Central memory CD8-positive, alpha-beta T cell (primary cell): ENCODE measurements around the gene OR7D2.

Experiments used
- ATAC-seq: fragments of 150-1000 bp; cut with Tn5 transposase; replicated peaks from 2 replicates; pipeline ENCODE4 v1.10.0; 2022; ENCODE audit warnings: mild to moderate bottlenecking, moderate FRiP score, moderate number of reproducible peaks; ENCODE audit not compliant: poor library complexity, severe bottlenecking; ENCODE audit errors: extremely low read depth
- DNase-seq, 2 donors: peaks; one replicate each; pipeline ENCODE4 v3.0.0; 2021; ENCODE audit warnings: low spot score in 2 of 2
- H3K27ac Mint-ChIP-seq: one replicate; pipeline ENCODE4 v1.8.0; 2022; ENCODE audit warnings: low read depth, mild to moderate bottlenecking, moderate library complexity, mixed read lengths
- H3K27me3 Mint-ChIP-seq: one replicate; pipeline ENCODE4 v1.8.0; 2022; ENCODE audit warnings: mixed read lengths
- H3K36me3 Mint-ChIP-seq: one replicate; pipeline ENCODE4 v1.8.0; 2022; ENCODE audit warnings: mild to moderate bottlenecking, moderate library complexity, mixed read lengths; ENCODE audit not compliant: insufficient read depth
- H3K4me1 Mint-ChIP-seq: one replicate; pipeline ENCODE4 v1.8.0; 2022; ENCODE audit warnings: mixed read lengths
- H3K4me3 Mint-ChIP-seq: one replicate; pipeline ENCODE4 v1.8.0; 2022; ENCODE audit warnings: mild to moderate bottlenecking, moderate library complexity, mixed read lengths
- H3K9me3 Mint-ChIP-seq: one replicate; pipeline ENCODE4 v1.8.0; 2022; ENCODE audit warnings: mixed read lengths

The OR7D2 gene

DNA sequence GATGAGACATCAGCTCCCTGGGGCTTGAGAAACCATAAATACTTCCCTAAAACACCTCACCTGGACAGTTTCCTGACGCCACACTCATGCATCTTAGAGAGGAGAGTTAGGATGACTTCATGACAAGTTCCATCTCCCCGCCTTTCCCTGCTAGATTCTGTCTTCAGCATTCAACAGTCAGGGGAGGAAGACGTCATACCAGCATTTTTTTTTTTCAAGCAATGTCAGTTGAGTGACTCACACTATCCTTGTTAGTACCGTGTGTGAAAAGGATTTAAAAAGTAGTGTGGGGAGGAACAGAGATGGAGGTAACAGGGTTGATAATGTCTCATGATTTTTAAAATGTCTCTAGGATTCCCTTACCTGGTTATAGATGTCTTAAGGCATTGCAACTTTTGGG, at the start of gene OR7D2:
Gene OR7D2, plus strand, starts transcription at position 79 of the 400 bp plus-strand sequence. CDS start 6,803 bp downstream, outside the sequence.
- H3K27ac Mint-ChIP-seq, result no peak within 1 kb of the TSS
- no peaks in the 10 kb centered on the region for H3K9me3 Mint-ChIP-seq
- no peaks in the 10 kb centered on the region for H3K4me1 Mint-ChIP-seq
- H3K36me3 Mint-ChIP-seq, result peaks cover 2% of the 10 kb centered on the region
- H3K27me3 Mint-ChIP-seq, result peaks cover 25% of the 10 kb centered on the region
- no peak for ATAC-seq
- DNase-seq, result no peak
- H3K4me3 Mint-ChIP-seq, result no peak within 1 kb of the TSS

DNA sequence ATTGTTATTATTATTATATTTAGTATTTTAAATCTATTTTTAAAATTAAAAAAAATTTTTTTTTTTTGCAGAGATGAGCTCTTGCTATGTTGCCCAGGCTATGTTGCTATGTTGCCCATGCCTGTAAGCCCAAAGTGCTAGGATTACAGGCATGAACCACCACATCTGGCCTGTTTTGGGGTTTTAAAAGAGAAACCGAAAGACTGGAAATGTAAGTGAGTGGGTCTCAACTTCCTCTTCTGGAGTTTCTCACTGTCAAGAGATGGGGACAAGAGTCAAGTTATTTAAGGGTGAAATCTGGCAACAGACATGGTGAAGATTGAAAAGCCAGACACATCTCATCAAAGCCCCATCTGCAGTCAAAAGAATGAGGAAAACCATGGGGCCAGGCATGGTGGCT, 47.8 kb upstream of the OR7D2 start:
- no peaks in the 10 kb centered on the region for H3K9me3 Mint-ChIP-seq
- H3K36me3 Mint-ChIP-seq, result peaks cover 2% of the 10 kb centered on the region
- H3K4me1 Mint-ChIP-seq, result no peaks in the 10 kb centered on the region
- no peak for DNase-seq
- H3K4me3 Mint-ChIP-seq, result no peak overlapping the region
- no peak for ATAC-seq
- H3K27me3 Mint-ChIP-seq, result peaks cover 23% of the 10 kb centered on the region
- H3K27ac Mint-ChIP-seq, result no peak overlapping the region

DNA sequence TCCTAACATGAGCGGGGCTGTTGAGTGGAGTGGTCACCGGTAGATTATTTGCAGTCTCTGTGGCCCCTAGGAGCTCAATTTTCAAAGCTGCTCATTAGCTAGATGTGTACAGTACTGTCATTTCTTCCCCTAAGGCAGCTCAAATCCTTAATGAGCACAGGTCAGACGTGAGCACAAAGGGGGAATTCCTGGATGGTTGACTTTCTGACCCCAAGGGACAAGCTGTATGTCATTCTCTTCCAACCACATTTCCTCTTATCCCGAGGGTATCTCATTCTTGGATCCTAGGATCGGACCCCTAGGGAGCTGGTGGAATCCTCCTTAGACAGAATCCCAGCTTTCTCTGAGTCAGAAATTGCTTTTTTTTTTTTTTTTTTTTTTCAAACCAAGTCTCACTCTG, 46.4 kb upstream of the OR7D2 start:
- no peaks in the 10 kb centered on the region for H3K9me3 Mint-ChIP-seq
- ATAC-seq, result no peak

DNA sequence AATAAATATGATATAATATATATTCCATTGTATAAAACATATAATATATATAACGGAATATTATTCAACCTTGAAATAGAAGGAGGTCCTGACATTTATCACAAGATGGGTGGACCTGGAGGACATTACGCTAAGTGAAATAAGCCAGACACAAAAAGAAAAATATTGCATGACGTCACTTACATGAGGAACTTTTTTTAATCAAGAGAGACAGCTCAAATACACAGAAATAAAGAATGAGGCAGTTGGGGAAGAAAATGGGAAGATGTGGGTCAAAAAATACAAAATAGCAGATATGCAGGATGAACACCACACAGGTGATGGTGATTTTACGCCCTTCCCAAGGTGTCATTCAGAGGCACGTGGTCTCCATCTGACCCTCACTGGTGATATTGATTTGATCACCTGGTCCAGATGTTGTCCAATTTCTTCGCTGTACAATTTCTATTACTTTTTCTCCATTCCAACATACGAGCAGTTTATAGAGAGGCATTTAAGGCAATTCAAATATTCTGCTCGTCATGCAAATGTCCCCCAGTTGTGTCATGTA, 39.1 kb upstream of the OR7D2 start:
- Mint-ChIP-seq H3K27ac (peak overlapping the region; percentile 98), H3K9me3 (peaks cover 6% of the 10 kb centered on the region), H3K4me1 (peaks cover 47% of the 10 kb centered on the region), H3K36me3 (peaks cover 7% of the 10 kb centered on the region), H3K4me3 (peak overlapping the region; percentile 98), H3K27me3 (no peaks in the 10 kb centered on the region)
- ATAC-seq (peak; percentile 13), DNase-seq (no peak)

More for the DNA sequence above, 46.4 kb upstream of the OR7D2 start:
- Mint-ChIP-seq H3K36me3 (peaks cover 2% of the 10 kb centered on the region), H3K4me3 (no peak overlapping the region), H3K27ac (no peak overlapping the region), H3K27me3 (peaks cover 8% of the 10 kb centered on the region), H3K4me1 (no peaks in the 10 kb centered on the region)
- DNase-seq, result no peak

DNA sequence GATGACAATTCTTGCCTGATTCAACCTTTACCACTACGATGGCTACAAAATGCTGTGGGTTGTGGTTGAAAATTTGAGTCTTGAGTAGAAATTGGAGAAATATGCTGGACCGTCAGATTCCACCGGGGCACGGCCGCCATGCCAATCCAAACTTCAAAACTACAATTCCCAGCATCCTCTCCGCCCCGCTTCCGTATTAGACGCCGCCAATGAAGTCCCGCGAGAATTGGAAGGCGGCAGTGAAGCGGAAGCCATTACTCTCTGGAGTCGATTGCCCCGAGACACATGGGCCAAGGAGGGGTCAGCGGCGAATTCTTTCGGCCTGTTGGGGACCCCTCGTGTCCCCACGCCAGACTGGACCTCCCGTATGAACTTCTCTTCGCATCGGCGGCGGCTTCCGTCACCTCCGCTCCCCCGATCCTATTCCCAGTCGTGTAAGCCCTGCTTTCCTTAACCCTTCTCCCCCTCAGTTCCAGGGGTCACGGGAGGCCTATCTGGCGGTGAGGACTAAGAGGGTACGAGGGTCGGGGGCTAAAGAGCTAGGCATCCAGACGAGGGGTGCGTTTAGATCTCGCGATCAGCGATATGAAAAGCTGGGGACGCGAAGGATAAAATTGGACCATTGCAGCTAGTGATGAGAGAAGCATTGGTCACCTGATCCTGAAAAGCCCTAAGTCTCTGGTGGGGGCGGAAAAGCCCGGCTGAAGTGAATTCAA, 38.5 kb upstream of the OR7D2 start, which contains the start of gene ZNF317:
Gene ZNF317, plus strand, starts transcription at position 239 of the 716 bp plus-strand sequence. CDS start 15,620 bp downstream, outside the sequence.
- Mint-ChIP-seq H3K4me1 (peaks cover 49% of the 10 kb centered on the region), H3K9me3 (peaks cover 8% of the 10 kb centered on the region), H3K4me3 (peak within 1 kb of the TSS; percentile 98), H3K36me3 (peaks cover 12% of the 10 kb centered on the region), H3K27me3 (no peaks in the 10 kb centered on the region), H3K27ac (peak within 1 kb of the TSS; percentile 98)
- ATAC-seq (peak; percentile 90), DNase-seq (peak; percentile 78 to 83)

DNA sequence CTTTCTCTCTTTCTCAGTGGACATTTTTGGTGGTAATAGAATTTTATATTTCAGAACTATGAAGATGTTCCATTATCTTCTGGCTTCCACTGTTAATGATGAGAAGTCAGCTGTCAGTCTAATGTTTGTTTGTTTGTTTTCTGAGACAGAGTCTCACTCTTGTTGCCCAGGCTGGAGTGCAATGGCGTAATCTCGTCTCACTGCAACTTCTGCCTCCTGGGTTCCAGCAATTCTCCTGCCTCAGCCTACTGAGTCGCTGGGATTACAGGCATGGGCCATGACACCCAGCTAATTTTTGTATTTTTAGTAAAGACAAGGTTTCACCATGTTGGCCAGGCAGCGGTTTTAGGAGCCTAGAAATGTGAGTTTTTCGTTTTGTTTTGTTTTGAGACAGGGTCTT, 33.9 kb upstream of the OR7D2 start:
- ATAC-seq, result no peak
- no peak for DNase-seq
- no peak overlapping the region for H3K4me3 Mint-ChIP-seq
- H3K36me3 Mint-ChIP-seq, result peaks cover 24% of the 10 kb centered on the region
- no peaks in the 10 kb centered on the region for H3K27me3 Mint-ChIP-seq
- H3K4me1 Mint-ChIP-seq, result peaks cover 73% of the 10 kb centered on the region
- H3K9me3 Mint-ChIP-seq, result peaks cover 13% of the 10 kb centered on the region
- H3K27ac Mint-ChIP-seq, result no peak overlapping the region

DNA sequence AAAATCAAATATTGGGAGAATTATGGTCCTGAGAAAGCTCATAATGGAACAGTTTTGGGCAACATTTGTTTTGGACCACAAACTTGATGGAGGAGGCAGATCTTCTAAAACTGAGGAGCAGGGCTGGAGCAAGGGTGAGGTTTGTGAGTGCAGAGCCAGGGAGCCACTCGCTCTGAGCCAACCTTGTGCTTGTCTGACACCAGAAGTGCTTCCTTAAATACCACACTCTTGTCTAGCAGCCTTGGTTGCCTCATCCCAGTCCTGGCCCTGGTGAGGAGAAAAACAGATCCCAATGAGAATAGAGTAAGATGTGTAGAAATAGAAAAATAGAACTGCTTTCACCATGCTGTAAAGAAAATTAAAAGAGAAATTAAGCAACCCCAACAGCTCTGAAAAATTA, 31.9 kb upstream of the OR7D2 start:
- Mint-ChIP-seq H3K4me3 (no peak overlapping the region), H3K36me3 (peaks cover 24% of the 10 kb centered on the region), H3K4me1 (peaks cover 72% of the 10 kb centered on the region), H3K27me3 (no peaks in the 10 kb centered on the region), H3K9me3 (peaks cover 13% of the 10 kb centered on the region), H3K27ac (no peak overlapping the region)
- ATAC-seq (no peak), DNase-seq (no peak)

DNA sequence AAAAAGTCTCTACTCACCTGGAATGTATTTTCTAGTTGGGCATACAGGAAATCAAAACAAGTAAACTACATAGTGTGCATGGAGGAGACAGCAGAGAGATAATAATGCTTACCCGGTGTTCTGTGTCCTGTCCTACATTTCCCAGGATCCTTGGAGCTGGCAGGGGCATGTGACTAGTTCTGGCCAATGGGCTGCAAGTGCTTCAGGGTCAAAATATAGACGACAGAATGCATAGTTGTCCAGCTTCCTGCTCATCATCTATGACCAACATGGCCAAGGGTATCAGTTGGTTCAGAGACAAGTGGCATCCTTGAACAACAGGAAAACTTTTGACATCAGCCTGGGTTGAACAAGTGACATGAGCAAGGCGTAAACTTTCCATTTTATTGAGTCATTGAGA, 30.1 kb upstream of the OR7D2 start:
- DNase-seq (no peak), ATAC-seq (no peak)
- H3K9me3 Mint-ChIP-seq, result peaks cover 13% of the 10 kb centered on the region
- H3K4me3 Mint-ChIP-seq, result peak overlapping the region; percentile 26
- H3K27ac Mint-ChIP-seq, result peak overlapping the region; percentile 39
- H3K36me3 Mint-ChIP-seq, result peaks cover 24% of the 10 kb centered on the region
- peaks cover 68% of the 10 kb centered on the region for H3K4me1 Mint-ChIP-seq
- no peaks in the 10 kb centered on the region for H3K27me3 Mint-ChIP-seq

DNA sequence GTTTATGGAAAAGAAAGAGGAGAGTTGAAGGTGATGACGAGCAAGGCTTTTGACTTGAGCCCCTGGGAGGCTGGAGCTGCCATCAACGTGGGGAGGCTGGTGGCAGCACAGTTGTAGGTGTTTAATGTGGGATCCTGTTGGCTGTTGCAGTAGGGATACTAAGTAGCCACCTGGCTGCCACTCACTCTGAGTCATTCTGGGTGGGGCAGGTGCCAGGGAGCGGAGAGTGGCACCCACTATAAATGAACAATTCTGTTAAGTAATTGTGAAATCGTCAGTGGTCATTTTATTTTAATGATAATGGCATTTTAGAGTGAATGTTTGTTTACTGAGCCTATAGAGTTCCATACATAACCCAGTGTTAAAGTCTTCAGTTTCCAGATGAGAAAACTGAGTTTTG, 28.8 kb upstream of the OR7D2 start:
- H3K27me3 Mint-ChIP-seq, result no peaks in the 10 kb centered on the region
- peak overlapping the region; percentile 39 for H3K27ac Mint-ChIP-seq
- H3K4me3 Mint-ChIP-seq, result peak overlapping the region; percentile 26
- H3K36me3 Mint-ChIP-seq, result peaks cover 21% of the 10 kb centered on the region
- DNase-seq, result no peak
- H3K4me1 Mint-ChIP-seq, result peaks cover 67% of the 10 kb centered on the region
- ATAC-seq, result no peak
- H3K9me3 Mint-ChIP-seq, result peaks cover 5% of the 10 kb centered on the region

DNA sequence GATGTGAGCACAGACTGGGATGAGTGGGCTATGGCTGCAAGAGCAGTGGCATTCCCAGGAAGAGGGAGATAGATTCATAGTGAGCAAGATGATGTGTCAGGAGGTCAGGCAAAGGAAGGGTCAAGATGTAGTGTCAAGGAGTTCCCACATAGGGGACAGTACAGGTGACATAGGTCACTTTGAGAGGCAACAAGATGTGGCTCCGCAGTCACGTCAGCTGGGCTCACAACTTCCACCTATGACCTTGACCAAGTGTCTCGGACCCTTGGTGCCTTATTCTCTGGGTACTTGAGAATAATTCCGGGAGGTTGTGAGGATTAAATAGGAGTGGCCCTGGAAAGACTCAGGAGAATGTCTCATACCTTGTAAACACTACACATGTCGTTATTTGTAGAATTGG, 28.1 kb upstream of the OR7D2 start:
- Mint-ChIP-seq H3K9me3 (peaks cover 2% of the 10 kb centered on the region), H3K36me3 (peaks cover 22% of the 10 kb centered on the region), H3K27me3 (no peaks in the 10 kb centered on the region), H3K27ac (peak overlapping the region; percentile 83), H3K4me1 (peaks cover 74% of the 10 kb centered on the region), H3K4me3 (peak overlapping the region; percentile 26)
- ATAC-seq, result no peak
- no peak for DNase-seq

DNA sequence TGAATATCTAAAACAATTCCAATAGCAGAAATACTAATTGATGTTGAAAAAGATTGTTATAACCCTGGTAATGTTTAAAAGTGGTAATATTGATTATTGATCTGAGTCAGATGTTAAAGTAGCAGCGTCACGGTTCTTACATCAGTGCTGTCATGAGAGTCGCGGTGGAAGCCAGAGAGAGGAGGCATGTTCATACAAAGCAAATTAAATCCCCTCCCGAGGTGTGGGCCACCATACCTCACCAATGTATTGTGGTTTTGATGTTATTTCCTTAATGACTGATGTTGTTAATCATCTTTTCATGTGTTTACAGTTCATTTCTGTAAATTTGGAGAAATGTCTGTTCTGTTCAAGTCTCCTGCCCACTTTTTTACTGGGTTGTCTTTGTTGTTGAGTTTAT, 27.4 kb upstream of the OR7D2 start:
- no peaks in the 10 kb centered on the region for H3K9me3 Mint-ChIP-seq
- peaks cover 25% of the 10 kb centered on the region for H3K36me3 Mint-ChIP-seq
- H3K4me3 Mint-ChIP-seq, result no peak overlapping the region
- peaks cover 74% of the 10 kb centered on the region for H3K4me1 Mint-ChIP-seq
- no peaks in the 10 kb centered on the region for H3K27me3 Mint-ChIP-seq
- H3K27ac Mint-ChIP-seq, result peak overlapping the region; percentile 83
- DNase-seq (no peak), ATAC-seq (peak; percentile 82)

DNA sequence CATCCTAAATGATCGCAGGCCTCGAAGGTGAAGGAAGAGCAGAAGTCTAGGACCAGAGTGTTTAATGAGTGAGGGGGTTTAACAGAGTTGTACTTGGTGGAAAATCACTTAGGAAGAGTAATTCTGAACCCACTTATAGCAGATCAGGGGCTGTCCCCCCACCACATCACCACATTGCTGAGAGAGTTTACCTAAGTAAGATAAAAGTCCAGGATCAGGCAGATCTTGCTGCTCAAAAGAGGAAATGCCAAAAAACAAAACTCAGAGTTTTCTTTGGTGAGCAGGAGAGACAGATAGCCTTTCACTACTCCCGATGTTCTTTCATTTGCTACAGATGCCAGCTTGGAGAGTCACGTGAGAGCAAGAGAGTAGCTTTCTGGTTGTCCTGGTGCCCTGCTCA, 23.2 kb upstream of the OR7D2 start:
- Mint-ChIP-seq H3K9me3 (no peaks in the 10 kb centered on the region), H3K36me3 (peaks cover 50% of the 10 kb centered on the region), H3K4me3 (no peak overlapping the region), H3K27me3 (no peaks in the 10 kb centered on the region), H3K27ac (peak overlapping the region; percentile 69), H3K4me1 (peaks cover 39% of the 10 kb centered on the region)
- ATAC-seq (no peak), DNase-seq (no peak)

DNA sequence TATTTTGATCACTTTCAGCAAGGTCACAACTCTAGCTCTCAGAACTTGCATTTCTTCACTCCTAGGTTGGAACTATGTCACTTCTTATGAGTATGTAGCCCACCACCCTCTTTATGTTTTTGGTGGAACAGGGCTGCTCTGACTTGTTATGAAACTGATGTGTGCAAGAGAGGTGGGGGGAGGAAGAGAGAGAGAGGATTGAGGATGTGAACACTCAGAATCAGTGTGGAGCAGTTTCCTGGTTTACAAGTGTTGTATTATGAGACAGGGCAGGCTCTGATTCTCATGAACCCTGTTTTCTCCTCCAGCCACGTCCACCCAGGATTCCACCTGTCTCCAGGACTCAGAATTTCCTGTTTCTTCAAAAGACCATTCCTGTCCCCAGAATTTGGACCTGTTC, 22.5 kb upstream of the OR7D2 start:
- ATAC-seq (no peak), DNase-seq (no peak)
- Mint-ChIP-seq H3K27me3 (no peaks in the 10 kb centered on the region), H3K27ac (no peak overlapping the region), H3K4me1 (peaks cover 32% of the 10 kb centered on the region), H3K9me3 (no peaks in the 10 kb centered on the region), H3K4me3 (no peak overlapping the region), H3K36me3 (peaks cover 50% of the 10 kb centered on the region)
